Smooth muscle cell of the brain vasculature (primary cell): ENCODE measurements around the gene HSPA5.
A peak's percentile ranks its signal among the peaks of the same experiment; 100 is the strongest.

Experiments
- DNase-seq: peaks from one replicate; pipeline ENCODE4 v3.0.0-alpha.2; 2012; ENCODE audit warnings: low read depth, low spot score

The HSPA5 gene

GRCh38 chr9:125190361-125190801, 50.8 kb downstream of the HSPA5 start:
- DNase-seq = no peak

GRCh38 chr9:125189361-125190289, 51.5 kb downstream of the HSPA5 start, which contains the start of gene PPP6C:
TSS of gene PPP6C (minus strand) at chr9:125189803. CDS start at chr9:125189718, 85 bp downstream.
- peak; percentile 94 for DNase-seq

GRCh38 chr9:125189011-125189360, 52.2 kb downstream of the HSPA5 start:
- DNase-seq = no peak
